Measurements from ENCODE around the gene TUBB6.

TUBB6 gene

DNA sequence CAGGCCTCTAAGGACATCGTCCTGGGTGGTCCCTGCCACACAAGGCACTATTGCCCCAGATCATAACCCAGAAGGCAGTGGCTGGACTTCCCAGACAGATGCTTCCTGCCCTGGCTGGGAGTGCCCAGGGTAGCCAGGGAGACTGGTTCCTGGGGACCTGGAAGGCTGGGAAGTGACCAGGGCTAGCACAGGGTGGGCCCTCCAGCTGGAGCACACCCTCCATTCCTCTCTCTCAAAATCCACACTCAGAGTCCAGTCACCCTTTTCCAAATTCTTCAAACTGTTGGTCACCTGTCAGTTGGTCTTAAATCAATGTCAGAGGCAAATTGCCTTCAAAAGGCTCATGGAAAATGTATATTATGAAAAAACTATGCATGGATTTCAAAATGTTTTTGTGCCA, 11.6 kb upstream of the TUBB6 start:
- no peak overlapping the region for H3K27ac ChIP-seq (replicated peaks)
- H3K4me3 ChIP-seq (replicated peaks; ENCODE audit: insufficient read depth, low read length): no peak overlapping the region
- DNase-seq (ENCODE audit: low read depth in 1 of 2, low spot score in 1 of 2): no peak
- TF ChIP-seq SPI1 (IDR thresholded peaks at IDR 0.05; ENCODE audit: borderline replicate concordance, low read depth) (no peak), GABPA (IDR thresholded peaks at IDR 0.05; ENCODE audit: low read depth) (no peak), POLR2AphosphoS5 (IDR thresholded peaks at IDR 0.05; ENCODE audit: low read depth) (no peak)
- TF ChIP-seq, protein P1, sequence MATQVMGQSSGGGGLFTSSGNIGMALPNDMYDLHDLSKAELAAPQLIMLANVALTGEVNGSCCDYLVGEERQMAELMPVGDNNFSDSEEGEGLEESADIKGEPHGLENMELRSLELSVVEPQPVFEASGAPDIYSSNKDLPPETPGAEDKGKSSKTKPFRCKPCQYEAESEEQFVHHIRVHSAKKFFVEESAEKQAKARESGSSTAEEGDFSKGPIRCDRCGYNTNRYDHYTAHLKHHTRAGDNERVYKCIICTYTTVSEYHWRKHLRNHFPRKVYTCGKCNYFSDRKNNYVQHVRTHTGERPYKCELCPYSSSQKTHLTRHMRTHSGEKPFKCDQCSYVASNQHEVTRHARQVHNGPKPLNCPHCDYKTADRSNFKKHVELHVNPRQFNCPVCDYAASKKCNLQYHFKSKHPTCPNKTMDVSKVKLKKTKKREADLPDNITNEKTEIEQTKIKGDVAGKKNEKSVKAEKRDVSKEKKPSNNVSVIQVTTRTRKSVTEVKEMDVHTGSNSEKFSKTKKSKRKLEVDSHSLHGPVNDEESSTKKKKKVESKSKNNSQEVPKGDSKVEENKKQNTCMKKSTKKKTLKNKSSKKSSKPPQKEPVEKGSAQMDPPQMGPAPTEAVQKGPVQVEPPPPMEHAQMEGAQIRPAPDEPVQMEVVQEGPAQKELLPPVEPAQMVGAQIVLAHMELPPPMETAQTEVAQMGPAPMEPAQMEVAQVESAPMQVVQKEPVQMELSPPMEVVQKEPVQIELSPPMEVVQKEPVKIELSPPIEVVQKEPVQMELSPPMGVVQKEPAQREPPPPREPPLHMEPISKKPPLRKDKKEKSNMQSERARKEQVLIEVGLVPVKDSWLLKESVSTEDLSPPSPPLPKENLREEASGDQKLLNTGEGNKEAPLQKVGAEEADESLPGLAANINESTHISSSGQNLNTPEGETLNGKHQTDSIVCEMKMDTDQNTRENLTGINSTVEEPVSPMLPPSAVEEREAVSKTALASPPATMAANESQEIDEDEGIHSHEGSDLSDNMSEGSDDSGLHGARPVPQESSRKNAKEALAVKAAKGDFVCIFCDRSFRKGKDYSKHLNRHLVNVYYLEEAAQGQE (IDR thresholded peaks at IDR 0.05; ENCODE audit: insufficient replicate concordance, low read depth): no peak
- TF ChIP-seq, protein P2, sequence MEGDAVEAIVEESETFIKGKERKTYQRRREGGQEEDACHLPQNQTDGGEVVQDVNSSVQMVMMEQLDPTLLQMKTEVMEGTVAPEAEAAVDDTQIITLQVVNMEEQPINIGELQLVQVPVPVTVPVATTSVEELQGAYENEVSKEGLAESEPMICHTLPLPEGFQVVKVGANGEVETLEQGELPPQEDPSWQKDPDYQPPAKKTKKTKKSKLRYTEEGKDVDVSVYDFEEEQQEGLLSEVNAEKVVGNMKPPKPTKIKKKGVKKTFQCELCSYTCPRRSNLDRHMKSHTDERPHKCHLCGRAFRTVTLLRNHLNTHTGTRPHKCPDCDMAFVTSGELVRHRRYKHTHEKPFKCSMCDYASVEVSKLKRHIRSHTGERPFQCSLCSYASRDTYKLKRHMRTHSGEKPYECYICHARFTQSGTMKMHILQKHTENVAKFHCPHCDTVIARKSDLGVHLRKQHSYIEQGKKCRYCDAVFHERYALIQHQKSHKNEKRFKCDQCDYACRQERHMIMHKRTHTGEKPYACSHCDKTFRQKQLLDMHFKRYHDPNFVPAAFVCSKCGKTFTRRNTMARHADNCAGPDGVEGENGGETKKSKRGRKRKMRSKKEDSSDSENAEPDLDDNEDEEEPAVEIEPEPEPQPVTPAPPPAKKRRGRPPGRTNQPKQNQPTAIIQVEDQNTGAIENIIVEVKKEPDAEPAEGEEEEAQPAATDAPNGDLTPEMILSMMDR (IDR thresholded peaks at IDR 0.05; ENCODE audit: insufficient read depth, low read length): no peak
- H3K27me3 ChIP-seq (ENCODE audit: insufficient read depth, poor library complexity, severe bottlenecking): peaks cover 14% of the 10 kb centered on the region

DNA sequence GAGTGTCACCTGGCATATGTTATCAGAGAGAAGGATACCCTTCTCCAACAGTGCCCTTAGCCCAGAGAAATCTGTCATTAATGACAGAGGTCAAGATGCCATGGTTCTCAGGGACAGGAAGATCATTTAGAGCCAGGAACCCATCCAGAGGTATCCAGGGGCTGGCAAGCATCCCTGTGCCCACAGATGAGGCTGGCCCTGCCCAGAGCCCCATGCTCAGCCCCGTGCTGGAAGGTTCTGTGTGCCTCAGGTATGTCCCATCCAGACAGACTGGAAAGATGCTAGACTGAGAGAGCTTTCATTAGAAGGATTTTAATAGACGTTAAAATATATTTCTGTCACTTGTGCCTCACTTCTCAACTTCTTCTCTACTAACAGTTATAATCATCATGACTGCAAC, 8.2 kb upstream of the TUBB6 start:
- DNase-seq (ENCODE audit: low read depth in 1 of 2, low spot score in 1 of 2): no peak
- TF ChIP-seq GABPA (IDR thresholded peaks at IDR 0.05; ENCODE audit: low read depth): no peak
- no peak for TF ChIP-seq POLR2AphosphoS5 (IDR thresholded peaks at IDR 0.05; ENCODE audit: low read depth)
- TF ChIP-seq, protein P2 (IDR thresholded peaks at IDR 0.05; ENCODE audit: insufficient read depth, low read length): no peak
- no peak for TF ChIP-seq SPI1 (IDR thresholded peaks at IDR 0.05; ENCODE audit: borderline replicate concordance, low read depth)
- TF ChIP-seq, protein P1 (IDR thresholded peaks at IDR 0.05; ENCODE audit: insufficient replicate concordance, low read depth): no peak
- no peak overlapping the region for H3K4me3 ChIP-seq (replicated peaks; ENCODE audit: insufficient read depth, low read length)
- no peak overlapping the region for H3K27ac ChIP-seq (replicated peaks)
- peaks cover 13% of the 10 kb centered on the region for H3K27me3 ChIP-seq (ENCODE audit: insufficient read depth, poor library complexity, severe bottlenecking)

DNA sequence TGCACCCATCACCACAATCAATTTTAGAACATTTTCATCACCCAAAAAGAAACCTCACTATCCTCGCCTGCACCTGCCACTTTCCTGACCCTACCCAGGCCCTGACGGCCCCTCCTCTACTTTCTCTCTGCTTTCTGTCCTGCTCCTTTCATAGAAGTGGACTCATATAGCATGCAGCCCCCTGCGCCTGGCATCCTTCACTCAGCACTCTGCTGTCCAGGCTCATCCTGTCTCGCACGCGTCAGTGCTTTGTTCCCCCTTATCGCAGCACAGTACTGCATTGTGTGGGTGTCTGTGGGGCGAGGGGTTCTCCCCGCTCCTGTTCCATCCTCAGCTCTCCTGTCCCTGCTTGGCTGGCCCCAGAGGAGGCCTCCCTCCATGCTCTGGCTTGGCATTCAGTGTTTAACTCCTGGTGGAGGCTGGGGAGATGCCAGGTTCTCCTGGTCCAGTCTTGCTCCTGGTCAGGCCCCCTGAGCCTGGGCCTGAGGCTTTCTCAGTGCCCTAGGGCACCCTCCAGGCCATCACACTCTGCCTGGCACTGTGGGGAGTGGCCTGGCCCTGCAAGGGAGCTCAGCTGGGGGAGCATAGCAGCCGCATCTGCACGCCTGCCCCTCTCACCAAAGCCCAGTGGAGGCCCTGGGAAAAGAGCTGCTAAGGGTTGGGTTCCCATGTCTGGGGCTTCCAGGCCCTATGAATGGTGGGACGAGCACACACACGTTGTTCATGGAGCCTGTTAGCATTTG, 6.6 kb upstream of the TUBB6 start:
- TF ChIP-seq, protein P1 (IDR thresholded peaks at IDR 0.05; ENCODE audit: insufficient replicate concordance, low read depth): no peak
- no peak for TF ChIP-seq SPI1 (IDR thresholded peaks at IDR 0.05; ENCODE audit: borderline replicate concordance, low read depth)
- TF ChIP-seq POLR2AphosphoS5 (IDR thresholded peaks at IDR 0.05; ENCODE audit: low read depth): no peak
- TF ChIP-seq GABPA (IDR thresholded peaks at IDR 0.05; ENCODE audit: low read depth): no peak
- TF ChIP-seq, protein P2 (IDR thresholded peaks at IDR 0.05; ENCODE audit: insufficient read depth, low read length): no peak
- Histone ChIP-seq H3K4me3 (replicated peaks; ENCODE audit: insufficient read depth, low read length) (no peak overlapping the region), H3K27me3 (ENCODE audit: insufficient read depth, poor library complexity, severe bottlenecking) (peaks cover 21% of the 10 kb centered on the region), H3K27ac (replicated peaks) (no peak overlapping the region)
- no peak for DNase-seq (ENCODE audit: low read depth in 1 of 2, low spot score in 1 of 2)

Measured in HL-60 (cell line).